Heart left ventricle (tissue), 13 donors: Measurements from ENCODE around the gene KCNJ4.

Experiments used
- CTCF ChIP-seq, 12 donors: fragments of 200-600 bp; sonication (generic) in 4 of 12; IDR thresholded peaks; one replicate each; pipeline versions ENCODE4 v1.5.0 to v1.8.0; 2018 to 2022; ENCODE audit warnings: antibody characterized with exemption in 12 of 12, mild to moderate bottlenecking in 5 of 12
- POLR2A ChIP-seq, 2 donors: fragments of 450-650 bp; IDR thresholded peaks; one replicate each; pipeline ENCODE4 v1.6.1; 2017; ENCODE audit warnings: antibody characterized with exemption in 2 of 2, mild to moderate bottlenecking in 2 of 2, moderate library complexity in 2 of 2
- donor health status: ischemic (EF 13 %, LVEDD 7.1; RV severe dilation, severe dysfunction).
- donor health status: DM: no; HTN: yes; CAD: no.
- donor health status: DM: no; HTN: no; CAD: no.
- donor health status: ischemic (EF 25% LVEDD 6.9; RV normal size, moderate dysfunction).
- donor health status: ischemic (EF 25% LVEDD 5.7; RV mildly dilated, moderate dysfunction).
- donor health status: ischemic (EF 35%, LVEDD 5.7; RV mildly dilated, moderate dysfunction).
- donor health status: nonischemic (EF 11% LVEDD 7.7; RV severe dilation, severe dysfunction).
- donor health status: DM: yes; HTN: yes; CAD: no.
- donor health status: PGD.
- donor health status: ischemic (EF 29% LVEDD 5.4; RV normal size, mild dysfunction).
- donor health status: nonischemic (EF 23%, LVEDD 6.1; RV moderate dilation, normal function).

- TF ChIP-seq POLR2A (IDR thresholded peaks at IDR 0.05), result no peak
- TF ChIP-seq CTCF (IDR thresholded peaks at IDR 0.05), result no peak
Measured at GRCh38 chr22:38443628-38444521, 11.1 kb downstream of the KCNJ4 start.
